ENCODE results near the gene ATP6AP2. TPM values are rescaled to one million over a fixed set of nuclear protein-coding genes. Genes with fewer than 3 reads are reported as not detected.
"Not testable (repeated sequence)": the region's sequence is repeated elsewhere in the genome, so short reads cannot be mapped to it uniquely, and the experiment has no call there.

The ATP6AP2 gene
- total RNA-seq, 1 experiment from 2014 or later, result 47.3 TPM

GRCh38 chrX:40589616-40590321 lies 9.0 kb downstream of the ATP6AP2 start:
- not testable (repeated sequence) for H3K4me1 ChIP-seq; H3K4me3 ChIP-seq; DNase-seq; H3K27ac ChIP-seq; H3K36me3 ChIP-seq; H3K9me3 ChIP-seq (replicated peaks); H3K27me3 ChIP-seq

GRCh38 chrX:40603446-40603845 lies 22.7 kb downstream of the ATP6AP2 start:
- Histone ChIP-seq H3K9me3 (replicated peaks) (no peaks in the 10 kb centered on the region), H3K4me1 (no peaks in the 10 kb centered on the region), H3K27me3 (no peaks in the 10 kb centered on the region), H3K27ac (no peak overlapping the region), H3K36me3 (no peaks in the 10 kb centered on the region), H3K4me3 (no peak overlapping the region)
- no peak for DNase-seq

GRCh38 chrX:40607381-40607780 lies 26.6 kb downstream of the ATP6AP2 start:
- Histone ChIP-seq H3K27me3 (no peaks in the 10 kb centered on the region), H3K4me1 (no peaks in the 10 kb centered on the region), H3K36me3 (no peaks in the 10 kb centered on the region), H3K9me3 (replicated peaks) (no peaks in the 10 kb centered on the region), H3K27ac (no peak overlapping the region), H3K4me3 (no peak overlapping the region)
- no peak for DNase-seq

- H3K4me3 ChIP-seq, result no peak overlapping the region
- H3K9me3 ChIP-seq (replicated peaks), result no peaks in the 10 kb centered on the region
- no peak overlapping the region for H3K27ac ChIP-seq
- H3K36me3 ChIP-seq, result no peaks in the 10 kb centered on the region
- no peaks in the 10 kb centered on the region for H3K27me3 ChIP-seq
- no peak for DNase-seq
- no peaks in the 10 kb centered on the region for H3K4me1 ChIP-seq
Measured at GRCh38 chrX:40612511-40612910, 31.7 kb downstream of the ATP6AP2 start.

GRCh38 chrX:40615976-40616375 lies 35.2 kb downstream of the ATP6AP2 start:
- Histone ChIP-seq H3K9me3 (replicated peaks) (no peaks in the 10 kb centered on the region), H3K27me3 (no peaks in the 10 kb centered on the region), H3K27ac (no peak overlapping the region), H3K36me3 (no peaks in the 10 kb centered on the region), H3K4me1 (no peaks in the 10 kb centered on the region), H3K4me3 (no peak overlapping the region)
- DNase-seq, result no peak

GRCh38 chrX:40617566-40617965 lies 36.8 kb downstream of the ATP6AP2 start:
- DNase-seq, result no peak
- Histone ChIP-seq H3K27me3 (no peaks in the 10 kb centered on the region), H3K9me3 (replicated peaks) (no peaks in the 10 kb centered on the region), H3K27ac (no peak overlapping the region), H3K4me1 (no peaks in the 10 kb centered on the region), H3K4me3 (no peak overlapping the region), H3K36me3 (no peaks in the 10 kb centered on the region)

- no peak for DNase-seq
- H3K4me3 ChIP-seq, result no peak overlapping the region
- no peaks in the 10 kb centered on the region for H3K4me1 ChIP-seq
- H3K36me3 ChIP-seq, result no peaks in the 10 kb centered on the region
- no peaks in the 10 kb centered on the region for H3K27me3 ChIP-seq
- no peak overlapping the region for H3K27ac ChIP-seq
- H3K9me3 ChIP-seq (replicated peaks), result no peaks in the 10 kb centered on the region
Measured at GRCh38 chrX:40622479-40623138, 41.8 kb downstream of the ATP6AP2 start.

- H3K4me1 ChIP-seq, result no peaks in the 10 kb centered on the region
Measured at GRCh38 chrX:40623139-40623536, 42.4 kb downstream of the ATP6AP2 start, which contains the start of gene MPC1L. Gene MPC1L (plus strand): TSS chrX:40623428. CDS start chrX:40623566, 138 bp downstream.

GRCh38 chrX:40623665-40624064 lies 42.9 kb downstream of the ATP6AP2 start:
- H3K9me3 ChIP-seq (replicated peaks), result no peaks in the 10 kb centered on the region
- no peak for DNase-seq
- no peak overlapping the region for H3K27ac ChIP-seq
- no peaks in the 10 kb centered on the region for H3K27me3 ChIP-seq
- H3K4me3 ChIP-seq, result no peak overlapping the region
- H3K4me1 ChIP-seq, result no peaks in the 10 kb centered on the region
- H3K36me3 ChIP-seq, result no peaks in the 10 kb centered on the region

More at GRCh38 chrX:40623139-40623536, 42.4 kb downstream of the ATP6AP2 start, which contains the start of gene MPC1L:
- Histone ChIP-seq H3K27ac (no peak within 1 kb of the TSS), H3K27me3 (no peaks in the 10 kb centered on the region), H3K9me3 (replicated peaks) (no peaks in the 10 kb centered on the region), H3K4me3 (no peak within 1 kb of the TSS), H3K36me3 (no peaks in the 10 kb centered on the region)
- DNase-seq, result no peak

- H3K36me3 ChIP-seq, result no peaks in the 10 kb centered on the region
- H3K4me1 ChIP-seq, result no peaks in the 10 kb centered on the region
- DNase-seq, result no peak
- no peak overlapping the region for H3K4me3 ChIP-seq
- no peak overlapping the region for H3K27ac ChIP-seq
- no peaks in the 10 kb centered on the region for H3K9me3 ChIP-seq (replicated peaks)
- no peaks in the 10 kb centered on the region for H3K27me3 ChIP-seq
Measured at GRCh38 chrX:40625294-40625693, 44.5 kb downstream of the ATP6AP2 start.

- Histone ChIP-seq H3K9me3 (replicated peaks) (no peaks in the 10 kb centered on the region), H3K27me3 (no peaks in the 10 kb centered on the region), H3K27ac (no peak overlapping the region), H3K4me1 (no peaks in the 10 kb centered on the region), H3K4me3 (no peak overlapping the region), H3K36me3 (no peaks in the 10 kb centered on the region)
- DNase-seq, result no peak
Measured at GRCh38 chrX:40628506-40628905, 47.7 kb downstream of the ATP6AP2 start.

- no peak for DNase-seq
- Histone ChIP-seq H3K9me3 (replicated peaks) (no peaks in the 10 kb centered on the region), H3K4me1 (no peaks in the 10 kb centered on the region), H3K36me3 (no peaks in the 10 kb centered on the region; the same call in 1 of the 2 replicates), H3K4me3 (no peak overlapping the region), H3K27me3 (no peaks in the 10 kb centered on the region), H3K27ac (no peak overlapping the region)
Measured at GRCh38 chrX:40632199-40632598, 51.4 kb downstream of the ATP6AP2 start.

- DNase-seq, result no peak
- H3K27me3 ChIP-seq, result no peaks in the 10 kb centered on the region
- no peaks in the 10 kb centered on the region for H3K4me1 ChIP-seq
- no peak overlapping the region for H3K27ac ChIP-seq
- no peaks in the 10 kb centered on the region for H3K9me3 ChIP-seq (replicated peaks)
- peaks cover 2% of the 10 kb centered on the region; the same call in 1 of the 2 replicates for H3K36me3 ChIP-seq
- H3K4me3 ChIP-seq, result no peak overlapping the region
Measured at GRCh38 chrX:40637687-40638086, 56.9 kb downstream of the ATP6AP2 start.

- no peak overlapping the region for H3K27ac ChIP-seq
- no peaks in the 10 kb centered on the region for H3K9me3 ChIP-seq (replicated peaks)
- peaks cover 4% of the 10 kb centered on the region; the same call in 1 of the 2 replicates for H3K4me1 ChIP-seq
- DNase-seq, result no peak
- no peaks in the 10 kb centered on the region for H3K36me3 ChIP-seq
- no peak overlapping the region for H3K4me3 ChIP-seq
- H3K27me3 ChIP-seq, result no peaks in the 10 kb centered on the region
Measured at GRCh38 chrX:40644176-40644575, 63.4 kb downstream of the ATP6AP2 start.

GRCh38 chrX:40644821-40645358 lies 64.1 kb downstream of the ATP6AP2 start:
- H3K9me3 ChIP-seq (replicated peaks), result no peaks in the 10 kb centered on the region
- H3K4me3 ChIP-seq, result no peak overlapping the region
- no peak overlapping the region for H3K27ac ChIP-seq
- H3K36me3 ChIP-seq, result no peaks in the 10 kb centered on the region
- peaks cover 4% of the 10 kb centered on the region; the same call in 1 of the 2 replicates for H3K4me1 ChIP-seq
- no peaks in the 10 kb centered on the region for H3K27me3 ChIP-seq
- no peak for DNase-seq
